ENCODE measurements around the gene SLC9A3.

SLC9A3 gene

DNA sequence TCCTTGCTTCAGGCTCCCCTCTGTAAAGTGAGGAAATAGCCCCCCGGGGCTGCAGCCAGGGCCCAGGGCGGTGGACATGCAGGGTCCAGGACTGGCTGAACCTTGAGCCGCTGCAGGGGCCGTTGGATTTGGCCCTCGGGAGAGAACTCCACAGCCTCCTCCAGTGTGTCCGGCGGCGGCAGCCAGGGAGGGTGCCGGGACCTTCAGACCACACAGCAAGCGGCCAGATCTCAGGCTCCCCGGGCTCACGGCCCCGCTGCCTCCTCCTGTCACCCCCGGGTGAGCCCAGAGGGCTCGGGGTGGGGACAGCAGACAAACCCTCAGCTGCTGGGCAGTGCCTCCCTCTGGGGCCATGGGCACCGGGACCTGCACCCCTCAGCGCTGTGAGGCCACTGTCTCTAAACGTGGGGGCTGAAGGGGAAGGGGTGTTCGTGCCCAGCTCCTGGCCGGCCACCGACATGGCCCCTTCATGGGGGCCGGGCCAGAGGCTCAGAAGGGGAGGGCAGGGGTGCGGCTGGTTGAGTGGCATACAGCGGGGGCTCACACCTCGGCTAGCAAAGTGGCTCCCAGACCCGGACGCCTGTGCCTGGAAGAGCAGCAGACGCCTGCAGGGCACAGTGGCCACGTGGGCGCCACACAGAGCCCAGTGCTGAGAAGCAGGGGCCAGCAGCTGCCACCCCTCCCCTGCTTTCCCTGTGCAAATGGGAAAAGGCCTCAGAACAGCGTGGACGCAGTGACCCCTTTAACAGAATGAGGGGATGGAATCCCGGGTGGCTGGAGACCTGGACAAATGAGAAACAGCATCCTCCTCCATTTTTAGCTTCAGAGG is 19.7 kb downstream of the SLC9A3 start:
- no peak for DNase-seq

GRCh38 chr5:502325-503079 is 21.7 kb downstream of the SLC9A3 start:
- no peak for DNase-seq

DNA sequence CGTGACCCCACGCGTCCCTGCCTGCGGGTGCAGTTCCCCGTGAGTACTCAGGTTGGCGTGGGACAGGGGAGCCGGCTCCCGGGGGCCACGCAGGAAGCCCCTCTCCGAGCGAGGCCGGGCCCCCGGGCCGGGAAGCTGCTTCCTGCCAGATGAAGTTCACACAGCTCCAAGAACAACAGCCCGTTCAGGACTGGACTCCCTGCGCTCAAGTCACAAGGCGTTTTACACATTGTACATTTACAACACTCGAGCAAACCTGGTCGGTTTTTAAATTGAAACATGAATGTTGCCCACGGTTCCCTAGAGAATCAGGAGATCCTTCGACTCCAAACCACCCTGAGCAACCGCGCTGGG is 22.4 kb downstream of the SLC9A3 start:
- no peak for DNase-seq

DNA sequence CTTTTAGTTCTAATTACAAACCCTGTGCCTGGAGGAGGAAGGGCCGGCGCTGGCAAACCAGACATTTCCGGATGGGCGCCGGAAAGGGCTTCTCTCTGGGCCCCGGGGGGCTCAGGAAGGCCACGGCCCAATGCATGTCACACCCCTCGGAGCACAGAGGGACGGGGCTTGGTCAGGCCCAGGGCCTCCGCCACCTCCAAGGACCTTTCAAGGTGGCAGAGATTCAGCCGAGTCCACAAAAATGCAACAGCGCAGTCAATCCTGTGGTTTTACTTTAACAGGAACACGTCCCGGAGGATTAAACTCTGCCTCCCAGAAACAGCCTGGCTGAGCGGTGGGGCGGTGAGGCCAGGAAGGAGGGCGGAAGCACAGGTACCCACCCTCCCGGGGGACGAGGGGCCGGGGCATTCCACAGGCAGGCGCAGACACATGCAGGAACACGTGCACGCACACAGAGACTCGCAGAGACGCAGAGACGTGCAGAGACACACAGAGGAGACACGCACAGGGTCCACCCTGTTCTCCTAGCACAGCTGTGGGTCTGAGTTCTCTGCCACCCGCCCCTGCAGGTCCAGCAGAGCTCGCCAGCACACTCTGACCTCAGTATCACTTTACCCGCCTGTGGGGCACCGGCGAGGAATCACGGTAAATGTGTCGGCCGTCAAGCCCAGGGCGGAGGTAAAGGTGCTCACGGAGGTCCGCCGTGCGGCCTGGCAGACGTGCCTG is 23.0 kb downstream of the SLC9A3 start:
- DNase-seq = no peak

GRCh38 chr5:500491-500890 is 23.8 kb downstream of the SLC9A3 start:
- DNase-seq = no peak

DNA sequence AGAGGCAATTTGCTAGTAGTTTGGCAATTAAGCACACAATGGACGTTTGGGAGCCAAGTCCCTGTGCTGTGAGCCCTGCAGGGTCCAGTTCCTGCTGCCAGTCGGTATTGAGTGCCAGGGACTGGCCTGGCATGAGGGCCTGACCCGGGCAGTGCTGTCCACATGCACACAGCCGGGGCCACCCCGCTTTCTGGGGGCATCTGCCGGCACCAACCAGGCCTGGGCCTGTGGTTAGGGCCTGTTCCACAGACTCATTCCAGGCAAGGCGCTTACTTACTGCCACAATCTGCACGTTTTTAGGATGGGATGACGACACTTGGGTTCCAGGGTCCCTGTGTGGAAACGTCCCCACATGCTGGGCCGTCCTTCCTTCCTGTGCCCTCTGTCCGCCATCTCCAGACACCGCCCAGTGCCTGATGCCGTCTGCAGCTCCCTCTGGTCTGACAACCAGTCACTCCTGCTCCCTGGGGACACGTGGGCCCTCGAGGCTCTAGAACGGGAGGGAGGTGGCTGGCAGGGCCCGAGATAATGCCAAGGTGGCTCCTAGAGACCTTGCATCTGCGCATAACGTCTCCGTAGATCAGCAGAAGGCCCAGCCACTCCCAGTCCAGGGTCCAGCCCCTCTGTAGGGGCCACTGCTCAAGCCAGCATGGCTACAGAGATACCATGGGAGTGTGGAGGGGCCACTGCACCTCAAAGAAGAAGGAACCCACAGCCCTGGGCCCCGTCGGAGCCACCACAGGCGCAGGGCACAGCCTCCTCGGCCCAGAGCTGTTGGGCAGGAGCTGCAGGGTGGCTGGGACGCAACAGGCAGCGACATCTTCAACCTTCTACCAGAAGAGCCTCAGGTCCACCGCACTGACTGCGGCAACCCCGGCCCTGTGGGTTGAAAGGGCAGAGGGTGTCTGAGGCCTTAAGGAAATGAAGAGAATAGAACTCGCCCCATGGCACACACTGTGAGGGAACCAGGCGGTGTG is 24.7 kb downstream of the SLC9A3 start:
- DNase-seq = no peak

GRCh38 chr5:497871-498509 is 26.3 kb downstream of the SLC9A3 start:
- no peak for DNase-seq

GRCh38 chr5:497090-497700 is 27.1 kb downstream of the SLC9A3 start:
- no peak for DNase-seq

GRCh38 chr5:496028-496427 is 28.2 kb downstream of the SLC9A3 start:
- DNase-seq = no peak

DNA sequence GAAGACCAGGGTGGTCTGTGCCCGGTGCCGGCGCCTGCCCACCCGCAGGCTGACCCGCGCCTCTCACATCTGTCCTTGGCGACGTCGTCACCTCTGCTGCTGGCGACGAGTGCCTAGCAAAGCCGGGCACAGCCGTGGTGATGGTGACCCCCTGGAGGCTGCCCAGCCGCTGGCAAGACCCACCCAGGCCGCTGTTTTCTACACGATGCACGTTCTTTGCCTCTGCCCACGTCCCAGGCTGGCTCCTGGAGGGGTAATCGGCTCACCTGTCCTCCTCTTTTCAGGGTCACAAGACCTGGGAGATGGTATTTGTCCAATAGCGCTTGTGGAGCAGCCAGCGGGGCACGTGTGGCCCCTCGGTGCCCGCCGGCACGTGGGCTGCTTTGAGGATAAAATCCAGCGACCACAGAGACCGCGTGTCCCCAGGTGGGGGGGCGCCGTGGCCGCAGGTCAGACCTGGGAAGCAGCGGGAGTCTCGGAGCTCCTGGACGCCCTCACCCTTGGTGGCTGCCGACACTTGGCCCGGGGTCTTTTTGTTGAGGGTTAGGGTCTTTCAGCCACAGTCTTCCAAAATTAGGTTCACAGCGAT is 29.5 kb downstream of the SLC9A3 start:
- DNase-seq = no peak

- DNase-seq = no peak
Measured at GRCh38 chr5:493758-494157, 30.5 kb downstream of the SLC9A3 start.

DNA sequence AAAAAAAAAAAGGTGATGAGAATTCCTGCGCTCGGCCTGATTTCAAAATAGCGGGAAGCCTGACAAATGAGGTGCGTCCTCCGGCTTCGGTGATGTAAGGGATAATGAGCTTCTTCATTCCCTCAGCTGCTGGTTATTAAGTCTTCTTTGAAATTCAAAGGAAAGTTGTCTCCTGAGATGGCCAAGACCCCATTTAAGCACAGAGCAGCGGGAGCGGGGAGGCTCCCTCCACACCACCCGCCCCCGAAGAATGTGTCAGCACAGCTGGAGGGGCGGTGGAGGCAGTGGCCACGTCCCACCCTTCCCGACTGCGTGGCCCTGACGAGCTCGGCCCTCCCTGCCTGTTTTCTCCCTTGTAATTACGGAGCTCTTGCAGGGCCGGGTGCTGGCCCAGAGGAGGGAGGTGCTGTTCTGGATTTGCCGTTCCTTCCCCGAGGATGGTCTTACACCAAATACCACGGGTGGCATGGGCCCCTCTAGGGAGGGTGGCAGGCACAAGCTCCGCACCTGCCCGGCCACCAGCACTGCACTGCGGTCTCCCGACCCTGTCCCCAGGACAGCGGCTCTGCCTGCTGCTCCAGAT is 31.0 kb downstream of the SLC9A3 start:
- no peak for DNase-seq

- no peak for DNase-seq
Measured at GRCh38 chr5:492314-492893, 31.8 kb downstream of the SLC9A3 start.

- no peak for DNase-seq
Measured at GRCh38 chr5:491856-492155, 32.4 kb downstream of the SLC9A3 start.

DNA sequence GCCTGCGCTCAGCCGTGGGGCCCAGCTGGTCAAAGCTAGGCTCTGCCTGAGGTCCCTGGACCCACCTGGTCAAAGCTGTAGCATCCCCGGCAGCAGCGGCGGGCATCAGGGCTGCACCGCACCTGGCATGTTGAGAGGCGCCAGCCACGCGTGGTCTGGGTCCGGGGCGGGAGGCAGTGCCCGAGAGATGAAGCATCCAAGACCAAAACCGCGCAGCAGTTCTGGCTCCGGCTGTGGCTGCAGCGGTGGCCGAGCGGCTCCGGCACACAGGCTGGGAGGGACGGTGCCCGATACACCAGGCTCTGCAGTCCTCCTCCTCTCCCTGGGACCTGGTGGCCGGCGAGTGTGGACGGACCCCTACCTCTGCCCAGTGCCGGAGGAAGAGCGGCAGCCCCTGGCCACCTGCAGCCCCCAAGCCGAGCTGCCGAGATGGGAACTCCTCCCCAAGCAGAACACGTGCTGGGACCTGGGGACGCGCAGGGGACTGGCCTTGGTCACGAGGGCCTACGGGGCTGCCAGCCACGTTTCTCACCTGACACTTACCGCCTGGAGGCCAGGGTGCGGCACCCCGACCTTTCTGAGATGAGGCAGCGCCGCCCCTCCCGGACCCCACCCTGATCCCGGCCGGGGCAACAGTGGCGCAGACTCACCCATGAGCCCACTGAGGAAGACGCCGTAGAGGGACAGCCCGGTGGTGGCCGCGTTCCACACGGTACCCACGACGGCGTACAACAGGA is 33.0 kb downstream of the SLC9A3 start:
- no peak for DNase-seq

GRCh38 chr5:490116-491106 is 33.8 kb downstream of the SLC9A3 start:
- no peak for DNase-seq

- no peak for DNase-seq
Measured at GRCh38 chr5:489689-490080, 34.6 kb downstream of the SLC9A3 start.
